VCaP (cell line): ENCODE results near the gene COL2A1.

Experiments used
- H3K27ac ChIP-seq: fragments of 450-650 bp; 2 replicates; pipeline ENCODE4 v1.5.1; 2017
- TF ChIP-seq, protein P1 (sequence below): fragments of 450-650 bp; conservative IDR thresholded peaks from 2 replicates; pipeline ENCODE4 v1.5.1; 2017; ENCODE audit warnings: mild to moderate bottlenecking, moderate library complexity

The COL2A1 gene

DNA sequence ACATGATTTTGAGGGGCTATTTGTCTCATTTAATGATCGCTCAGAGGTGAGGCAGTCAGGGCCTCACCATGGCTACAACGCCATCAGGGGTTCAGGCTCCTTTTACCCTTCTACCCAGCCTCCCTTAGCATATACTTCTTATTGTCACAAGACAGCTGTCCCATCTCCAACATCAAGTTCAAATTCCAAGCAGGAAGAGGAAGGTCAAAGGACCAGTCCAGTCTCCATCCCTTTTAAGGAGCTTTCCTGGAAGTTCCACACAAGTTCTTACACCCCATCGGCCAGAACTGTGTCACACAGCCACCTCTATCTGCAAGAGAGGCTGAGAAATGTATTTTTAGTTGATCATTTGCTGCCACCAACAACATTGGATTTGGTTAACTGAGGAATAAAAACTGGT, 49.2 kb downstream of the COL2A1 start:
- TF ChIP-seq, protein P1, sequence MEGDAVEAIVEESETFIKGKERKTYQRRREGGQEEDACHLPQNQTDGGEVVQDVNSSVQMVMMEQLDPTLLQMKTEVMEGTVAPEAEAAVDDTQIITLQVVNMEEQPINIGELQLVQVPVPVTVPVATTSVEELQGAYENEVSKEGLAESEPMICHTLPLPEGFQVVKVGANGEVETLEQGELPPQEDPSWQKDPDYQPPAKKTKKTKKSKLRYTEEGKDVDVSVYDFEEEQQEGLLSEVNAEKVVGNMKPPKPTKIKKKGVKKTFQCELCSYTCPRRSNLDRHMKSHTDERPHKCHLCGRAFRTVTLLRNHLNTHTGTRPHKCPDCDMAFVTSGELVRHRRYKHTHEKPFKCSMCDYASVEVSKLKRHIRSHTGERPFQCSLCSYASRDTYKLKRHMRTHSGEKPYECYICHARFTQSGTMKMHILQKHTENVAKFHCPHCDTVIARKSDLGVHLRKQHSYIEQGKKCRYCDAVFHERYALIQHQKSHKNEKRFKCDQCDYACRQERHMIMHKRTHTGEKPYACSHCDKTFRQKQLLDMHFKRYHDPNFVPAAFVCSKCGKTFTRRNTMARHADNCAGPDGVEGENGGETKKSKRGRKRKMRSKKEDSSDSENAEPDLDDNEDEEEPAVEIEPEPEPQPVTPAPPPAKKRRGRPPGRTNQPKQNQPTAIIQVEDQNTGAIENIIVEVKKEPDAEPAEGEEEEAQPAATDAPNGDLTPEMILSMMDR = no peak
- H3K27ac ChIP-seq = no peak overlapping the region

DNA sequence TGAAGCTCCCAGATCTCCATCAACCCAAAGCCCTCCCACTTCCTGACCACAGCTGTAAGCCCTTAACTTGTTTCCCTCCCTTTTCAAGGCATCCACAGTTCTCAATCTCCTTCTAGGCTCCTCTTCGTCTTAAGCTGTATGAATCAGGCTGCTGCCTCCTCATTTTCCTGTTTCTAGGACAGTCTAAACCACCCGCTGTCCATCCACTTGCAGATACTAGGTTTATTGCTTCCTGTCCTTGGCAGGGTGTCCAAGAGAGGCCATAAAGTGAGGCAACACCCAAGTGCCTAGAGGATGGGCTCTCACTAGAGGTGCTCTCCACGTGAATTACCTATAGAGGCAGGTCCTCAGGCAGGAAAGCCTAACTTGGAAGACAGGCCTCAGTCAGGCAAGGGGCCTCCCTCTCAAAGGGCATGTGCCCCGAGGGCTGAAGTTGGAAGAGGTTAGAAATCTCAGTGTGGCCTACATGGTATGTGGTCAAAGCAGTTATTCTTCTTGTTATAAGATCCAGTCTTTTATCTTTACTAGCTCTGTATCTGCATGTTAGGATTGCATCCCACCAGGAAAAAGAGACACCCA, 49.7 kb downstream of the COL2A1 start:
- H3K27ac ChIP-seq = no peak overlapping the region
- TF ChIP-seq, protein P1 = no peak

DNA sequence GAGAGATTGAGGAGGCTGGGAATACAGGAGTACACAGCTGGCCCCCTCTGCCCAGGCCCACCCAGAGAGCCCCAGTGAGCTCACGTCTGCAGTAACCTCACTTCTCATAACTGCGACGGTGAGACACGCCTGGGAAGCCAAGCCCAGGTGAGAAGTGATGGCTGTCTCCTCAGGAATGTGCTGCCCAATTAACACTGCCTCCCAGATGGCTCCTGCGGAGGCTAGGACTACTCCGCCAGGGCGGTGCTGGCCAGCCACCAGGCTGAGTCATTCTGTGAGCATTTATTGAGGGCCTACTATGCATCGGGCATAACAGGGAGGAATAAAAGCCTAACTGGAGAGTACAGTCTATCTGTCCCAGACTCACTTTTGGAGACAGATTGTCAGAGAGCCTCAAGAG, 50.2 kb downstream of the COL2A1 start:
- H3K27ac ChIP-seq = no peak overlapping the region
- TF ChIP-seq, protein P1 = no peak

DNA sequence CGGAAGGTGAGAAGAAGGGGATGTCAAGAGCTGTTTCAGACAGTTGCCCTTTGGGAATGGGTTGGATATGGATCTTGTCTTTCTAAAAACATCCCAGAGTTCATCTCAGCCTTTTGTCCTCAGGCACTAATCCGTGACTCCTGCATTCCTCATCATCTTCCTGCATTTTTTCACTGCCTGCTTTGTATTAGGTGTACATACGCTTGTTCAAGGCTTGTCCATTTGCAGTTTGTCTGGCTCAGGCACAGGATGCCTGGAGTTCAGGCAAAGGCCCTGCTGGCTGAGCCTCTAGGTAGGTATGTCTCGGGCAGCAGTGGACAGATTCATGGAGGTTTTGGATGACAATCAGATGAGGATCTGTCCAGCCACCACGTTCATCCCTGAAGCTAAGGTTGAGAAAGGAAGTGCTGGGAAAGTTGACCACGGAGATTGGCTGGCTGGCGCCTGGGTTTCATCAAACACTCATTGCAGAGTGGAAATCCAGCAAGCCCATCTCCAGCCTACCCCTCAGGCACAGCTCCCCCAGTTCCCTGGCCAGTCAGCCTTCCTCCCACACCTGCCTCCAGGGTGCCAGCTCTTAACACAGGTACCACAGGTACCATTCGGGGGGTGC, 53.3 kb downstream of the COL2A1 start:
- TF ChIP-seq, protein P1 = no peak
- H3K27ac ChIP-seq = no peak overlapping the region

DNA sequence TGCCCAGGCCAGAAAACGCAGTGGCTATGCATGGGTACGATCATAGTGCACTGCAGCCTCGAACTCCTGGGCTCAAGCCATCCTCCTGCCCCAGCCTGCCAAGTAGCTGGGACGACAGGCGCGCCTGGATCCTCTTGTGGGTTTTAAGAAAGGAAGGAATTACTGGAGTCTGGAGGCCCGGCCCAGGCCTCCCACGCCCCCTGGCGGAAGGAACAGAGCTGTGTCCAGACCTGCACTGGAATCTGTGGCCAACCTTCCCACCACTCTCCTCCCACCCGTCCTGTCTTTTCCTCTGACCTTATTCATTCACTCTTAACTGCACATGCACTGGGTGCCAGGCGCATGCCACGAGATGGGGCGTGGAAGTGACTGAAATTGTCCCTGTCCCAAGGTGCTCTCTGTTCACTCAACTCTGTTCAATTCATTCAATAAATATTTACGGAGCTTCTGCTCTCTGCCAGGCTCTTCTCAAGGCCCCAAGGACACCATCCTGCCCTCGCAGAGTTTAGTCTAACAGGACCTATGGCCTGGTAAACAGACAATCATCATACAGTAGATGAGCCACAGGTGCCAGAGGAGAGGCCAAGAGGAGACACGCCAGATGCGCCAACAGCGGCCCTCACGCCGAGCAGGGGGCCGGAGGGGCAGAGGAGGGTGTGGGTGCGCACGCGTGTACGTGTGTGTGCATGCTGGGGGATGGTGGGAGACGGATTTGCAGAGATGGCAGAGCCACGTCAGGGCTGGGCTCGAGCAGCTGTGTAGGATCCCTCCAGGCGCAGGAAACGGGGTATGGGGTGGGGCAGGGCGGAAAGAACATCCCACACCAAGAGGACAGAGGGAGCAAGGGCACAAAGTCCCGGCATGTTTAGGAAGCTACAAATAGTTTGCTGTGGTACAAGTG, 54.6 kb downstream of the COL2A1 start:
- TF ChIP-seq, protein P1 = peak; percentile 96
- peak overlapping the region; percentile 23; the same call in 1 of the 2 replicates for H3K27ac ChIP-seq

DNA sequence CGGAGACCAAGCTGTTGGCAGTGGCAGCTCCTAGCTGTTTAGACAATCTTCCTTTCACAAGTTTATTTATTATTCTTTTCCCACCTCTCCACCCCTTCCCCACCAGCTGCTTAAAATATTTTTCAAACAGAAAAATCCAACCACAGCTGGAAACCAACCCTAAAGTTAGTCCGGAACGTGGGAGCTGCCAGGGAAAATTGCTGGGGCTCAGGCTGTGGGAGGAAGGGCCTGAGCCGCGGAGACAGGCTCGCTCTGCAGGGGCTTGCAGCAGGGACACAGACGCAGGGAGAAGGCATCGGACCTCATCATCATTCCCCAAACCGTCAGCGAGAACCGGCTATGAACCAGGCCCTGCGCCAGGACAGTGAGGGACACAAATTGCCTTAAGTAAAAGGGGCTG, 56.9 kb downstream of the COL2A1 start:
- TF ChIP-seq, protein P1 = no peak
- no peak overlapping the region for H3K27ac ChIP-seq
